ENCODE results near the gene NCAM2. TPM values are rescaled to one million over a fixed set of nuclear protein-coding genes. Genes with fewer than 3 reads are reported as not detected.

The NCAM2 gene
- total and polyA plus RNA-seq, 2 of the 8 experiments (the other 6 are each of a cell fraction or from before 2014, with no cell fraction given): 0.14 to 1.1 TPM

DNA sequence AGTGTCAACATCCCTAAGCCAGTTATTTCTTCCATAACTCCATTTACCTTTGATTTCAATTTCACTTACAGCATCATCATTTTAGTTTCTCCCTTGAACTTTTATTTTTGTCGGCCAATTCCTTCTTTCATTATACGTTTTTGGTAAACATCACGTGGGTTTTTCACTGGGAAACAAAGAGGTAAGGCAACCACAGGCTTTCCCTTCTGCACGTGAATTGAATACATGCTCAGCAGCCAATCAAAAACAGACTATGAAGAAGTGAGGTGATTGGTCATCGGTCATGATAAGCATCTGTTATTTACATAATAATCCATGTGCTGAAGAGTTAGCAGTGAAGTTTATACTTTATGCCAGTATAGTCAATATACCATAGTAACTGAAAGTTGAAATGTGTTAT, 98.7 kb downstream of the NCAM2 start:
- H3K79me2 ChIP-seq (ENCODE audit: control insufficient read depth in 1 of 2, insufficient read depth in 2 of 2, low read length in 2 of 2): no peaks in the 10 kb centered on the region

More for the DNA sequence above, 98.7 kb downstream of the NCAM2 start:
- no peak overlapping the region for H2BK20ac ChIP-seq (ENCODE audit: low read length)
- no peak overlapping the region for H2BK12ac ChIP-seq (ENCODE audit: low read depth, low read length)
- no peak overlapping the region for H3K23ac ChIP-seq (ENCODE audit: insufficient read length)
- ChIA-PET POLR2A (ENCODE audit: partially characterized antibody) (no interaction called here), CTCF (ENCODE audit: partially characterized antibody) (no interaction called here)
- H3K4me1 ChIP-seq (replicated peaks in 1 of 4; ENCODE audit: control insufficient read depth in 3 of 4, insufficient read depth in 4 of 4, low read length in 3 of 4): no peaks in the 10 kb centered on the region
- no peak overlapping the region for H3K56ac ChIP-seq (replicated peaks; ENCODE audit: insufficient read length, low read depth, low read length)
- no peaks in the 10 kb centered on the region for H3K27me3 ChIP-seq (replicated peaks in 1 of 4; ENCODE audit: control insufficient read depth in 3 of 4, extremely low read depth in 1 of 4, insufficient read depth in 3 of 4, low read length in 3 of 4)
- no peak overlapping the region for H2BK15ac ChIP-seq (ENCODE audit: low read length)
- no peak overlapping the region for H3K14ac ChIP-seq (ENCODE audit: insufficient read length)
- H4K8ac ChIP-seq (ENCODE audit: extremely low read depth, insufficient read depth, low read length): no peak overlapping the region
- DNase-seq (ENCODE audit: low read depth in 1 of 2, low spot score in 2 of 2) (no peak), FAIRE-seq (no peak)
- no peak overlapping the region for H3K4ac ChIP-seq (replicated peaks; ENCODE audit: insufficient read length, low read depth, low read length)
- H3K4me3 ChIP-seq (ENCODE audit: extremely low read depth in 1 of 4, insufficient read depth in 2 of 4, low read depth in 3 of 4, low read length in 4 of 4): no peak overlapping the region
- 83% methylated on average over 5 of the region's 5 CpGs; no CpG with 5 or more reads in 1 of the 2 experiments for WGBS, 2 experiments (ENCODE audit: extremely low coverage in 1 of 2, insufficient coverage in 1 of 2, insufficient read length in 1 of 2, insufficient replicate concordance in 2 of 2, low coverage in 1 of 2, low lambda C conversion rate in 2 of 2, missing lambda C conversion rate in 1 of 2)
- no peak overlapping the region for H2AK5ac ChIP-seq (ENCODE audit: low read depth, low read length)
- H3K23me2 ChIP-seq (ENCODE audit: low read depth, low read length): no peaks in the 10 kb centered on the region
- H3K9ac ChIP-seq (replicated peaks in 1 of 4; ENCODE audit: extremely low read depth in 1 of 4, low read depth in 3 of 4, low read length in 3 of 4): no peak overlapping the region
- no peak overlapping the region for H3K4me2 ChIP-seq (ENCODE audit: insufficient read depth in 1 of 2, low read depth in 2 of 2, low read length in 2 of 2)
- H2BK5ac ChIP-seq (ENCODE audit: low read depth, low read length): no peak overlapping the region
- TF ChIP-seq, protein P1, sequence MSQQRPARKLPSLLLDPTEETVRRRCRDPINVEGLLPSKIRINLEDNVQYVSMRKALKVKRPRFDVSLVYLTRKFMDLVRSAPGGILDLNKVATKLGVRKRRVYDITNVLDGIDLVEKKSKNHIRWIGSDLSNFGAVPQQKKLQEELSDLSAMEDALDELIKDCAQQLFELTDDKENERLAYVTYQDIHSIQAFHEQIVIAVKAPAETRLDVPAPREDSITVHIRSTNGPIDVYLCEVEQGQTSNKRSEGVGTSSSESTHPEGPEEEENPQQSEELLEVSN (IDR thresholded peaks at IDR 0.05): no peak
- TF ChIP-seq BACH1 (IDR thresholded peaks at IDR 0.05; ENCODE audit: low read length) (no peak), TAF7 (optimal IDR thresholded peaks at IDR 0.05; ENCODE audit: borderline replicate concordance, low read depth, low read length) (no peak)
- H2AFZ ChIP-seq (ENCODE audit: low read length): no peak overlapping the region
- no peak overlapping the region for H2BK120ac ChIP-seq (replicated peaks; ENCODE audit: low read depth, low read length)
- no peaks in the 10 kb centered on the region for H3K79me1 ChIP-seq (ENCODE audit: low read depth, low read length)
- H3K36me3 ChIP-seq (ENCODE audit: control insufficient read depth in 2 of 4, insufficient read depth in 4 of 4, low read length in 3 of 4): no peaks in the 10 kb centered on the region
- H3K27ac ChIP-seq (ENCODE audit: low read depth, low read length): no peak overlapping the region
- H4K5ac ChIP-seq (ENCODE audit: insufficient read length, low read depth, low read length): no peak overlapping the region
- H3K18ac ChIP-seq (ENCODE audit: extremely low read depth, low read length): no peak overlapping the region
- H4K91ac ChIP-seq (replicated peaks; ENCODE audit: insufficient read length, low read length): no peak overlapping the region
- H4K20me1 ChIP-seq (replicated peaks in 1 of 2; ENCODE audit: control insufficient read depth in 1 of 2, insufficient read depth in 2 of 2, low read length in 2 of 2): no peaks in the 10 kb centered on the region
- H3K9me3 ChIP-seq (ENCODE audit: insufficient read depth in 2 of 2, low read depth in 1 of 2, low read length in 1 of 2): no peaks in the 10 kb centered on the region
